Central memory CD4-positive, alpha-beta T cell (primary cell): ENCODE measurements around the gene UBASH3B.
A peak's percentile ranks its signal among the peaks of the same experiment; 100 is the strongest.

Experiments used
- DNase-seq: peaks from one replicate; pipeline ENCODE4 v3.0.0; 2022

The UBASH3B gene

DNA sequence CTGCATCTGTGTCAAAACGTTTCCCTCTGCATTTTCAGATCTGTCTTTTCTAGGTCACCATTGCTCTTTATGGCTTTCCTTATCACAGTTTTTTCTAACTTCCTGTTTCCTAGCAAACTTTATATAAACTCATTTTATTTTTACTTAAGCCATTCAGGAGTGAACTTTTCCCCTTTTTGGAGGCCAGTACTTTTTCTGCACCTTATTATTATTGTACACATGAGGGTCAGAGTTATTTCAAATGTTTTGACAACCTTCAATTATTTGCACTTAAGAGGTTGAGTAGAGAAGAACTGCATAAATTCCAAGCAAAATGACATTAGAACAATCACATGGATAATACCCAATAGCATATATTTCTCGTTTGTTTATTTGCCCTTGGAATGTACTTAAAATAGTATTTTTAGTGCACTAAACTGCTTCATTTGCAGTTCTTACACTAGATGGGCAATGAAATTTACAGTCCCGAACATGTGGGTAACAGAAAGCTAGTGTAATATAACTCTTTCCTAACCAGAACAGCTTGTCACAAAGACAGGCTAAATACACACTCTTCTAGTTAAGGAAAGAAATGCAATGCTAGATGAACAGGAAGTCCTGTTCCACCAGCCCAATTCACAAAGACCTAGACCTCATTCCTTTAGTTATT is 79.5 kb downstream of the UBASH3B start:
- no peak for DNase-seq

DNA sequence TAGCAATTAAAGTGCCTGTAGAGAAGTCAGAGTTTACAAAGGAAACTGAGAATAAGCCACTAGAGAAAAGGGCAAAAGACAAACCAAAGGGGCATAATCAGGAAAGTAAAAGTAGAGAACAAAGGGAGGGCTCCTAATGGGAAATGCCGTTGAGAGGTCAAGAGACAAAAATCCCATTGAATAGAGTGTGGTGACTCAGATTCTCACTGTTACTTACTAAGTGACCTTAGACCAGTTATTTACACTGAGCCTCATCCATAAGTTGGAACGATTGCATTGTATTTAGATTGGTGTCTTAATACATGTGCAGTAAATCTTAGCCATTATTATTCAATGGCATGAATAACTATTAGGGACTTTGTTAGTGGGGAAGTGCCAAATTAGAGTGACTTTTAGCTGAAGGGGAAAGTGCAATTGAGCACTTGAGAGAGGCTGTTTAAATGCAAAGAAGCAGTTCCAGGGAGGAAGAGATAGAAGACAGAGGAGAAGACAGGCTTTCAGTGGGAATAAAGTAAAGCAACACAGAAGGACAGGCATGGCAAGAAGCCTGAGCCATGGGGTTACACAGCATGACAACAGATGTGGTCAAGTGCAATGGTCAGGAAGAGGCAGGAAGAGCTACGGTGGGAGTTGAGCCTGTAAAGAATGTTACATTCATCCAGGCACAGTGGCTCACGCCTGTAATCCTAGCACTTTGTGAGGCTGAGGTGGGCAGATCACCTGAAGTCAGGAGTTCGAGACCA is 82.6 kb downstream of the UBASH3B start:
- no peak for DNase-seq

DNA sequence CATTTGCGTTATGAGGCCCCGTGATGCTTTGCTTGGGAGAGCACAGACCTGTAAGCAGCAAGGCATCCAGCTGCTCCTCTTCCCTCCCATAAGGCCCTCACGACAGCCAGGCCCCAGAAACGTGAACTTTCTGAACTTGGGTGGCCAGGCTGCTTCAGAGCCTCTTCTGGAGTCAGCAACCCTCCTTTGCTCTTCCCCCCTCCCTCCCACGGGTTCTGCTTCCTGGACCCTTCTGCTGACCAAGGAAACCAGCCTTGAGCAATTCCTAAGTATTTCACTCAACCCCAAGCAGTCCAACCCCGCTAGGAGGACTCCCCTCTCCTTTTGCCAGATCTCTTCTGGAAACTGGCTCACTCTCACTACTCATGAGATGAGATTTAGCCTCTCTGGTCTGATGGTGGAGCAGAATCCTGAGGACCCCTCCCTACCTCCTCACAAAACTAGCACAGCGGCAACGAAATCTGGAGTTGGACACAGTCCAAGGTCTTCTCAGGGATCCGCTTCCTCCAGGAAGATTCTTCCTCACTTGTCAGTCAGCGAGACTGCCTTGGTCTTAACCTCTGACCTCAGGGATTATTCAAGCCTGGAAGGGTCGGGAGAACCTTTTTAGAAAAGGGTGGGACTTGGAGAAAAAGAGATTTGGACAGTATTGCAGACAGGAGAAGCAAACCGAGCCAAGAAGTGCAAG is 86.2 kb downstream of the UBASH3B start:
- DNase-seq: no peak

DNA sequence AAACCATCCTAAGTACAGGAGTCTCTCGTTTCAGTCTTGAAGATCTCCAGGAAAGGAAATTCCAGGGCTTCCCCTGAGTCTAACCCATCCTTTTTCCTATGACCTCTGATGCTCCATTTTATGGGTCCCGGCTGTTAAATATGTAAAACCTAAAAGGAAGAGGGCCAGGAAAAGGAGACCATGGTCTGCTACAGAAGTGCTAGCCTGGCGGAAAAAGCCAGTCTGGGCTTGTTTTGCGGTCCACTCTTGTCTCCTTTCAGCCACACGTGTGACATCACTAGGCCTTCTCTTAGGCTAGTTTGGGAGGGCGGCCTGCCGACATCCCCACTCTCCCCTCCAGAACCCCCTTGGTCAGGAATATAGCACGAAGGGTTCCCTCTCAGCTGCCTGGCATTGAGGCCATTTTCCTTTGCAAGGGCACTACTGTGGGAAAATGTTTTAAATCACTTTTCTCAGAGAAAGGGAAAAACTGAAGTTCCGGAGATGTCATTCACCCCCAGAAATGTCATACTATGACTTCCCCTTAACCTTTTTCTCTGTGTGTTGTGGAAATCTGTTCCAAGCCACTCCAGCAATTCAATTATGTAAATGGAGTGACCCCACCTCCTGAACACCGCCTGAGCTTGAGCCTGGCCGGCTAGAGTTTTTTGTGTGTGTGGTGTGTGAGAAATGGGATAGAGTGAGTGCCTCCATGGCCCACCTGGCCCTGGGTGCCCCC is 86.9 kb downstream of the UBASH3B start:
- DNase-seq: no peak

DNA sequence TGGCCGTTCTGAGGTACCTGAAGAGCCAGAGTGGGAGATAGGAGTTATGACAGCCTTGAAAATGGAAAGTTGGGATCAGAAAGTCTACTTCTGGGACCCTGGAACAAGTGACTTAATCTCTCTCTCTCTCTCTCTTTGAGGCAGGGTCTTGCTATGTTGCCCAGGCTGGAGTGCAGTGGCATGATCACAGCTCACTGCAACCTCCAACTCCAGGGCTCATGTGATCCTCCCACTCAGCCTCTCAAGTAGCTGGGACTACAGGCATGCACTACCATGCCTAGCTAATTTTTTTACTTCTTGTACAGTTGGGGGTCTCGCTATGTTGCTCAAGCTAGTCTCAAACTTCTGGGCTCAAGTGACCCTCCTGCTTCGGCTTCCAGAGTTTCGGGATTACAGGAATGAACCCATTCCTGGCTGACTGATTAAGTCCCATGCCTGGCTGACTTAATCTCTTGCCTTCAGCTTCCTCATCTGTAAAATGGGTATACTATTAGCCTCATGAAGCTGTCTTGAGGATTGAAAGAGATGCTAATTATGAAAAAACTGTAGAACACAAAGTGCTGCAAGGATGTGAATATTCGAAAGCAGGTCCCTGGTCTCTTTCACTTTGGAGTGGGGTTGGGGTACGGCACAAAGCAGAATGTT is 87.7 kb downstream of the UBASH3B start:
- no peak for DNase-seq

DNA sequence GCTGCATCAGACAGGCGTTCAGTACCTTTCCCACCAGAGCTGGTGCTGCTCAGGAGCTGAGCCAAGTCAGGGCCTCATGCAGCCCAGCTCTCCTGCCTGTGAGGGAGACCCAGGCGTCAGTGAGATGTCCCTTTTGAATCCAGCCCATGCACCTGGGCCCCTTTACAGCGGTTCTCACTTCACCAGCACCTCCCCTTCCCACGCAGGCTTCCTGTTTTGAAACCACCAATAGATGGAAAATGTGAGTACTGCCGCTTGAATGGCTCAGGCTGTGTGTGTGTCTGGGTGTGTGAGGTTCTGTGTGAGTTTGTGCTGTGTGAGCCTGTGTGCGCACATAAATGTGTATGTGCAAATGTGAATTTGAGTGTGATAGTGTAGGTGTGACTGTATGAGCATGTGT is 88.4 kb downstream of the UBASH3B start:
- peak; percentile 72 for DNase-seq

DNA sequence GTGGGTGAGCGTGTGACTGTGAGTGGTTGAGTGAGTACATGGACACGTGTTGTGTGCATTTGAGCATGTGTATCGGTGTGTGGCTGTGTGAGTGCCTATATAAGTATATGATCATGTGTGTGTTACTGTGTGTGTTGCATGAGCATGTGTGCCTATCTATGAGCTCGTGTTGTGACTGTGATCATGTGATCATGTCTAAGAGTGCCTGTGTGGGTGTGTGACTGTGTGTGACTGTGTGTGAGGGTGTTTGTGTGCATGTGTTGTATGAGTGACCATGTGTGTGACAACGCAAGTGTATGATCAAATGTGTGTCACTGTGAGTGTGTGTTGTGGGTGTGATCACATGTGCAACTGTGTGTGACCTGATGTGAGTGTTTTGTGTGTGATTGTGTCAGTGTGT is 88.8 kb downstream of the UBASH3B start:
- DNase-seq: no peak

DNA sequence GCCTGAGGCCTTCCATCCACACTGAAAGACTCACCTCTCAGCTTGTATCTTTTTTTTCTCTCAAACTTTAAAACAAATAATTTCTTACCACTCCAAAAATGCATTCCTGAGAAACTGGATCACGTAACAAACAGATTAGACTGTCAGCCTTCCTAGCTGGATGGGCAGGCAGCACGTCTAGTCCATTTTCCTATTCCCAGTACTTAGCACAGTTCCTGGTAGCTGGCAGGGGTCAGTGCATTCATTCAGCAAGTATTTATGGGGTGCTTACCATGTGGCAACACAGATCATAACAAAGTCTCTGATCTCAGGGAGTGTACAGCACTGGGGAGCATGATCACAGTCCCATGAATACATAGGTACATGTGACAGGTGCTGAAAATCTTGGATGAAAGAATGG is 89.6 kb downstream of the UBASH3B start:
- DNase-seq: no peak

DNA sequence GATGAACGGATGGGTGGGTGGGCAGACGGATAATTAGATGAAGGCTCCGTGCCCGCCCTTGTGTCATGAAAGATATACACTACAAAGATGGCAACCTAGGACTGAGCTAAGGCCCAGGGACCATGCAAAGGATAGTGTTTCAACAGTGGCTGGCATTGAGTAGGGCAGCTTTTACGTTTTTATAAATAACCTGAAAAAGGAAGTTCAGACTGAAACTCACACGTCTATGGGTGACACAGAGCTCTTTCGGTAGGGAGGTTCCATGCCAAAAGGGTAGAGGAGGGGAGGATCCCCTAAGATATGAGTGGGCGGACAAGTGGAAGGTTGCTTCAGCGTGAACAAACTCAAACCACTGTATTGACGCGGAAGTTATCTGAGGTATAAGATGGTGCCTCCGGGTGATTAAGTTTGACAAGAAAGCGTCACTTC is 90.5 kb downstream of the UBASH3B start:
- peak; percentile 68 for DNase-seq

DNA sequence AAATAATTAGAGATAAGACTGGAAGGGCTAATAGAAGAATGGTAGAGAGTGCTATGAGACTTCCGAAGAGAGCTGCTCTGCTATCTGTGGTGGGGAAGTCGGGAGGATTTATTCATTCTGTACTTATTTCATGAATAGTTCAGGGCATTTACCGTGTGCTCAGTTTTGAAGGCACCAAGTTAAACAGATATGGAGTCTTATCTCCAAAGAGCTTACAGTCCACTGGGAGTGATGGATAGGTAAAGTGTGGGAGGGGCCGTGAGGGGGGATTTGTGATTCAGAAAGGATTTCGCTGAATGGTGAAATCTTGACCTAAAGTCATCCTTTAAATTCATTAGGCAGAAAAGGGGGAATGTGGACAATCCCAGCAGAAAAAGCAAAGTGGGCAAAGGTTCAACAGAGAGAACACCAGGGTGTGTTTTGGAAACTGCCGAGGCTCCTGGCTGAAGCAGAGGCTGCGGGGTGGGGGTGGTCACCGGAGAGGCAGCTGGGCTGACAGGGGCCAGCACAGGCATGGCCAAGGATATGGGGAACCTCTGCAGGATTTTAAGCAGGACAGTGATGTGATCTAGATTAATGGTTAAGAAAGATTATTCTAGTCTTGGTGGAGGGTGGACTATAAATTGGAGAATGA is 91.2 kb downstream of the UBASH3B start:
- no peak for DNase-seq

DNA sequence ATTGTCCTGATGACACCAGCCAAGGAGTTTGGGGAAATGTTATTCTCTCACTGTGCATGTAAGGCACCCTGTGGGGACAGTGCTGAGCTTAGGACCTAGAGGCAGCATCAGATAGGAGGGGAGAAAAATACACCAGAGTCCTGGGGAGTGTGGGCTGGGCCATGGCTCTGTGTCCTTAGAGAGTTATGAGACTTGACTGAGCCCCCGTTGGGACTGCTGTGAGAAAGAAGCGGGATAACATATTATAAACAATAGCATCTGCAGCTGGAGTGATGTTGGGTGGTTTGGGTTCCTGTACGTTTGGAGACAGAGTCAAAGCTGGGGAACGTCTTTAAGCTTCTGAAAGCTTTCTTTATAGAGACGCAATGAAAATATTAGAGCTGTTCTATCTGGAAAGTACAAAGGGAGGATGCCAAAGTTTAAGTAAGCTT is 91.8 kb downstream of the UBASH3B start:
- DNase-seq: no peak

DNA sequence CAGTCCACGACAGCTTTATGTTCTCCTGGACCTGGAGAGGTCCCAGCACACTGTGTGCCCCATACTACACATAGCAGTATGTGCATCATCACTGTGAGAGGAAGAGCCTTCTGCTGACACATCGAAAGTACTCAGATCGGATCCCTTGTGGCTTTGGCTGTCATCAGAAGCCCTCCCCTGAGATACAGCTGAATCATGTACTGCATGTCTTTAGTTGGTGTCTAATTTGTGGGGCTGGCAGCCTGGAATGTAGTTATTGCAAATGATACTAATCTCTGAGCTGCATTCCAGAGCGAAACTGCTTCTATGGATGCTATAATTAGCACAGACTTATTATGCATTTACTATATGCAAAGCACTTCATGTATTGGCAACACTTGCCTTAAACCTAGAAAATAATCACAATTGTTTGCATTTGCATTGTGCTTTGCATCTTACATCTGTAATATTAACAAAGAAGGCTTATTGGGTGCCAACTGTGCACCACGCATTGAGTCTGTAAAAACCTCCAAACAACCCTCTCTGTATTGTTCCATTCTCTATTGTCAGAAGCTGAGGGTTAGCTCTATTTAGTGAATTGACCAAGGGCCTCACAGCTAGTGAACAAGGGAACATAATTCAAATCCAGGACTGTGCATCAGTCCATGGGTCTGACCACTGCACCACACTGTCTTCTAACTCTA is 93.6 kb downstream of the UBASH3B start:
- peak; percentile 37 for DNase-seq

DNA sequence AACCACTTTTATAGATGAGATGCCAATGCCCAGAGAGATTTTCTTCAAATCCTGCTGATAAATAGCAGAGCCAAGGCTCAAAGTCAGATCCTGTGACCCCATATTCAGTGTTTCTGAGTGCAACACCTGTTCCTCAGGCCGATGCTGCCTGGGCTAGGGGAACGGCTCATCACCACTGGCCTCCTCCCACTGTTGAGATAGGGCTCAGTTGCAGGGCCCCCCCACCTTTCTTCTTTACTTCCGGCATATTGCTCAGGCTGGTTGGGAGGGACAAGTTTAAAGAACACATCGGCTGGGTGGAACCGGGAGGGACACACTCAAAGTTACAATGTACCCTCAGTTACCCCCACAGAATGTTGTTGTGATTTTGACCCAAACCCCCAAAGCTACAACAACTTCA is 94.5 kb downstream of the UBASH3B start:
- DNase-seq: no peak

DNA sequence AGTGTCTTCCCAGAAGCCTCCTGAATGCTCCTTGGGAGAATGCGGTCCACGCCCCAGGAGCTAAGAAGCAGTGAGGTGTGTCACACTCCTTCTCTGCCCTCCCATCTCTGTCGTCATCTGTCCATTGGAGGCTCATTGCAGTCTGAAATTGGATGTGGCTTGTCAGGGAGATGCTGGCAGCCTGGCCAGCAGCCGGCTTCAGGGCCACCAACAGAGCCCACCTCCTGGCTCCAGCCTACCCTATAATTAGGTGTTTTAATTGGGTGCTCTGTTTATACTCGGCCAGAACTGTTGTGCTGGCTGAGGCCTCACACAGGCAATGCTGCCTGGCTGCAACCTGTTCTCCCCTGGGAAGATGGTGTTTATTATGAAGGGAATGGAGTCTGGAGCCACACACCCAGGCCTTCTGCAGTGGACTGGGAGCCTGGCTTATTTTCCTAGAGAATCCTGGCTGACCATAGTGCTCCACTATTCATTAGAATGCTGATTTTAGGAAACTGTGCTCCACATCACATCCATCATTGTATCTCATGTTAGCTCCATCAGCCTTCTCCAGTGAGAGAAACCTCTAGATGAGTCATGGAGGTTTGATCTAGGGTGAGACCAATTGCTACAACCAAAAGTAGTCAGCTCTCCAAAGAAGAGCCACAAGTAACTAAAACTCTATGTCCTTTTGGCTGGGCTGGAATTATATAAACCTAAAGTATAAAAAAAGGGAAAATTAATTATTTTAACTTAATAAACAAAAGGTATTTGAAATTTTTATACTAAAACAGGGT is 96.0 kb downstream of the UBASH3B start:
- no peak for DNase-seq

DNA sequence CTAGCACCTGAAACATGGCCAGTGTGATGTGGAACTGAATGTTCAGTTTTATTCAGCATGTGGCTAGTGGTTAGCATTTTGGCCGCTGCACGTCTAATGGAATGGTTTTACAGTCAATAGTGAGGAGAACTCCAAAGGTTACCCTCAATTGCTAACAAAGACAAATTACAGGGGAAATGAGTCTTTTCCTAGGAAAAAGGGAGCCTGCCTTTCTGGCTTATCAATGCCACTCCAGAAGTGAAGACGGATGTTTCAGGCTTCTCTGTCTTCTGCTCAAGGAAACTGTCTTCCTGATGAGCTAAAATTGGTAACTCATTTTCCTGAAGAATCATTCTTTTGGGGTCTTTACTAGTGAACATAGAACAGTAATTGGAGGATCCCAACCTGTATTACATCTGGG is 98.5 kb downstream of the UBASH3B start:
- DNase-seq: no peak

DNA sequence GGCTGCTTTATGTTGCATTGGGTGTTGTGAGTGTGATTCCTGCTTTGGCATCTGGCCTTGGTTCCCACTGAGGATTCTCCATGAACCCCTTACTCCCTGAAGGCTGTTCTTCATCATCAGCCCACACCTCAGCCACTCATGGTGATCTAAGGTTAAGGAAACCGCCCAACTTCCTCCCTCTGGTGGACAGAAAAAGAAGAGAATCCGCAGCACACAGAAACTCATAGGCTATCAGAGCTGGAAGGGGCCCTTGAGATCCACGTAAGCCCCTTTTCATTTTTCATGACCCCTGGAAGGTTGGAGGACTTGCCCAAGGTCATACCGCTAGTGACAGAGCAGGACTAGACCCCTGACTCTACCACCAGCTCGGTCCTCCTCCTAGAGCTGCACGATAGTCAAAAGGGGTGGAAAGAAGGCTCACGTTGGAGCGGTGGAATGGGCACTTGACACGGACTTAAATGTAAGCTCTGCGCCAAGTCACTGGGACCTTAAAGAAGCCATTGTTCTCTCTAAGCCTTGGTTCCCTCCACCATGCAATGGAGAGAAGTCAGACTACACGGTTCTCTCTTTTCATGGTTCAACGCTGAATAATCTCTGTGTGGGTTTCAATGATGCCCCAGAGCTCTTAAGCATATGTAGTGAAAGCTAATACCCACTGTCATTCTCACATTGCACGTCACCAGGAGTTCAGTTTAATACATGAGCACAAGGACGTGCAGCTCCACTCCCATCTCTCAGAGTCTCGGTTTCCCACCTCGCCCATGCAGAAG is 99.2 kb downstream of the UBASH3B start:
- DNase-seq: peak; percentile 33

DNA sequence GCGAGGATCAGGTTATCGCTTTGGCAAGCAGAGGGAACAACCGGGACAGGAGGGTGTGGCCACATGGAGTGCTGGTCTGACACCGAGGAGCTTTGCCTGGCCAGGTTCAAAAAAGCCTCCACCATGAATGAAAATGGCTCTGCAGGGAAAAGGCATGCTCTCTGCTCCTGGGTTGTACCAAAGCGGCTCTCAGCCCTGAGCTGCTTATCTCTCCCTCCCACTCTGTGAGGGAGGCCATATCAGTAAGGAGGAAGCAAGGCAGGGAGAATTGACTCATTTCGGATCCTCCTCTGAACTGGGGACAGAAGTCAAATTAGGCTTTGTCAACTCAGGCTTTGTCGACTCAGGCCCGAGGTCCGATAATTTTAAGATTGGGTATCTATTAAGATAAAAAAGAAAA is 99.9 kb downstream of the UBASH3B start:
- DNase-seq: no peak

DNA sequence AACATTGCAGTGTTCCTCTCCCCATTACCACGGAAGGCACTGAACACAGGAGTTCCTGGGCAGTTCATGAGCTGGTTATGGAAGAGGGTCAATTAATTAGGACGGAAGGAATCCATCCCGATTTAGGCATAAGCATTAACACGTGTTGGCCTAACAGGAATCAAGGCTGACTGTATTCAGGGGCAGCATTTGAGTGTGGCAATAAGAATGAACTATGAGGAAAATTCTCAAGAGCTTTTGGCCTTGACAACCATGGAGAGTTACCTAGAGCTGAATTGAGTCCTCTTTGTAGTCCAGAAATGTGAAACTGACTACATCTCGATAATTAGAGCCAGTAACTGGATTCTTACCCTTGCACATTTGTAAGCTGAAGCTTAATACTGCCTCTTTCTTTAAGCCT is 100.4 kb downstream of the UBASH3B start:
- no peak for DNase-seq

DNA sequence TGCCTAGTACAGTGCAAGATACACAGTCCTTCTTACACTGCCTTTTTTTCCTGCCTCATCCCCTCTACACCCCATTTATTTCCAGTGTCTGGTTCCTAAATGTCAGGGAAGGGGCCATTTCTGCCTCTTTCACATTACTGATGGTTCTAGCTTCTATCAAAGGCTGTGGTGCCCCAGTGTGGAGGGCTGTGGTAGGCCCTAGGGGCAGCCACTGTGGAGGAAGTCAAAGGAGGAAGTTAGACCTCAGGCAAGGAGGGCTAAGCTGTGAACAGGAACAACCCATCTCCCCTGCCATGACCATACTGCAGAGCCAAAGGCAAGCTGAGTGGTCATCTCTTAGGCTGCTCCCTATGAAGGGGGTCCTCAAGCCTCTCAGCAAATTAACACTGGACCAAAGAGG is 100.9 kb downstream of the UBASH3B start:
- peak; percentile 36 for DNase-seq

DNA sequence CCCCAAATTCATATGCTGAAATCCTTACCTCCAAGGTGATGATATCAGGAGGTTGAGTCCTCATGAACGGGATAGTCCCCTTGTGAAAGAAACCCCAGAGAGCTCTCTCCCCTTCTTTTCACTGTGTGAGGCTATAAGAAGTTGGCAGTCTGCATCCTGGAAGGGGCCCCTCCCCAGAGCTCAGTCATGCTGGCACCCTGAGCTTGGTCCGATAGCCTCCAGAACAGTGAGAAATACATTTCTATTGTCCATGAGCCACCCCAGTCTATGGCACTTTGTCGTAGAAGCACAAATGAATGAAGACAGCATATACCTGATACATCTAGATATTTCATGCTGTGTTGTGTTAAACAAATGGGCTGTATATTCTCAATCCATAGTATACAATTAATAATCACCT is 101.7 kb downstream of the UBASH3B start:
- no peak for DNase-seq
